B cell (primary cell): ENCODE results near the gene ATP8A2. TPM values are rescaled to one million over a fixed set of nuclear protein-coding genes. Genes with fewer than 3 reads are reported as not detected.

ENCODE experiments used
- ATAC-seq: fragments of 200-7000 bp; cut with Tn5 transposase; one replicate; pipeline ENCODE4 v1.10.0; 2021; ENCODE audit warnings: low read depth, mild to moderate bottlenecking, moderate number of reproducible peaks, moderate library complexity
- CTCF ChIA-PET: fragments of 350-600 bp; sonication (Branson Sonifier 250); formaldehyde crosslinking; loops from one replicate; lab custom pipeline; 2021; ENCODE audit warnings: antibody characterized with exemption, inconsistent platforms; lab: Charles Lee
- POLR2A ChIA-PET: fragments of 350-600 bp; sonication (Branson Sonifier 250); formaldehyde crosslinking; loops from one replicate; lab custom pipeline; 2021; ENCODE audit warnings: antibody characterized with exemption; lab: Charles Lee
- DNase-seq: peaks from one replicate; pipeline ENCODE4 v3.0.0; 2013
- H2AFZ ChIP-seq: 2 replicates; pipeline ENCODE4 v1.6.1; 2012; ENCODE audit warnings: mild to moderate bottlenecking, low read depth, low read length; ENCODE audit not compliant: insufficient read depth, poor library complexity, severe bottlenecking
- H3K27ac ChIP-seq, 2 donors: 1 replicate in 1 of 2; 2 replicates in 1 of 2; pipeline ENCODE4 v1.5.1; 2012 to 2013; ENCODE audit warnings: low read length in 2 of 2, mild to moderate bottlenecking in 2 of 2, moderate library complexity in 1 of 2
- H3K27me3 ChIP-seq, 4 experiments: fragments of 200-600 bp in 1 of 4; sonication (generic) in 1 of 4; replicated peaks in 1 of 4; 1 replicate in 2 of 4; 2 replicates in 2 of 4; pipeline versions ENCODE4 v1.6.1 to v1.7.0; 2013 to 2016; ENCODE audit warnings: low read length in 3 of 4, mild to moderate bottlenecking in 2 of 4, mixed read lengths in 1 of 4, moderate library complexity in 1 of 4; ENCODE audit not compliant: insufficient read depth in 4 of 4, control insufficient read depth in 3 of 4; ENCODE audit errors: control extremely low read depth in 1 of 4
- H3K36me3 ChIP-seq, 2 experiments: replicated peaks in 1 of 2; 1 replicate in 1 of 2; 2 replicates in 1 of 2; pipeline versions ENCODE4 v1.6.1 to v1.7.1; 2013; ENCODE audit warnings: low read length in 1 of 2; ENCODE audit not compliant: insufficient read depth in 2 of 2, control insufficient read depth in 1 of 2; ENCODE audit errors: control extremely low read depth in 1 of 2, extremely low read depth in 1 of 2
- H3K4me1 ChIP-seq, 2 donors: fragments of 200-600 bp in 1 of 2; sonication (generic) in 1 of 2; 1 replicate in 1 of 2; 2 replicates in 1 of 2; pipeline versions ENCODE4 v1.5.1 to v1.6.1; 2013 to 2017; ENCODE audit warnings: low read length in 2 of 2; ENCODE audit not compliant: control insufficient read depth in 2 of 2, insufficient read depth in 2 of 2
- H3K4me2 ChIP-seq: replicated peaks from 2 replicates; pipeline ENCODE3; 2012; ENCODE audit warnings: mild to moderate bottlenecking, low read depth, low read length; ENCODE audit not compliant: poor library complexity, severe bottlenecking
- H3K4me3 ChIP-seq, 5 experiments: fragments of 200-600 bp in 1 of 5; sonication (generic) in 1 of 5; 1 replicate in 3 of 5; 2 replicates in 2 of 5; pipeline versions ENCODE4 v1.5.1 to v1.7.0; 2011 to 2016; ENCODE audit warnings: low read length in 4 of 5, mild to moderate bottlenecking in 4 of 5, low read depth in 2 of 5, control low read depth in 1 of 5, moderate library complexity in 1 of 5; ENCODE audit not compliant: insufficient read depth in 1 of 5; ENCODE audit errors: control extremely low read depth in 1 of 5, extremely low read depth in 1 of 5
- H3K79me2 ChIP-seq: fragments of 200-600 bp; sonication (generic); one replicate; pipeline ENCODE4 v1.6.0; 2016; ENCODE audit warnings: low read length; ENCODE audit not compliant: control insufficient read depth, insufficient read depth
- H3K9ac ChIP-seq: fragments of 200-600 bp; sonication (generic); 2 replicates; pipeline ENCODE4 v1.6.1; 2017; ENCODE audit warnings: mild to moderate bottlenecking, low read length, moderate library complexity
- H3K9me3 ChIP-seq, 3 donors: one replicate each; pipeline versions ENCODE4 v1.6.1 to v1.7.1; 2013; ENCODE audit warnings: low read length in 2 of 3; ENCODE audit not compliant: control insufficient read depth in 2 of 3, insufficient read depth in 1 of 3; ENCODE audit errors: control extremely low read depth in 1 of 3
- H4K20me1 ChIP-seq: 2 replicates; pipeline ENCODE4 v1.6.0; 2012; ENCODE audit warnings: mild to moderate bottlenecking, low read length; ENCODE audit not compliant: insufficient read depth, control insufficient read depth, poor library complexity, severe bottlenecking
- H3K27ac Mint-ChIP-seq: one replicate; pipeline ENCODE4 v1.8.0; 2021; ENCODE audit warnings: mixed read lengths
- H3K27me3 Mint-ChIP-seq: one replicate; pipeline ENCODE4 v1.8.0; 2021; ENCODE audit warnings: mixed read lengths
- H3K4me1 Mint-ChIP-seq: one replicate; pipeline ENCODE4 v1.8.0; 2021; ENCODE audit warnings: mixed read lengths
- H3K4me3 Mint-ChIP-seq: one replicate; pipeline ENCODE4 v1.8.0; 2021; ENCODE audit warnings: mixed read lengths
- H3K9me3 Mint-ChIP-seq: one replicate; pipeline ENCODE4 v1.8.0; 2022; ENCODE audit warnings: mixed read lengths; ENCODE audit not compliant: insufficient read depth
- EZH2 ChIP-seq: IDR thresholded peaks from 2 replicates; pipeline ENCODE4 v1.6.1; 2012; ENCODE audit warnings: borderline replicate concordance, low read depth, mild to moderate bottlenecking, moderate library complexity, low read length; ENCODE audit not compliant: insufficient read depth, poor library complexity, severe bottlenecking
- WGBS: methylation state at CpG from one replicate; pipeline ENCODE4 v1.1.5; 2013; ENCODE audit warnings: missing lambda C conversion rate; ENCODE audit not compliant: insufficient coverage; 5-methylcytosine and 5-hydroxymethylcytosine counted together
- intact Hi-C: fragments of 100-400 bp; cut with micrococcal nuclease; formaldehyde crosslinking; loops from one replicate; pipeline ENCODE4 v1.10.0; 2022
- polyA plus RNA-seq: library from polyadenylated mRNA; depleted of rRNA; stranded (reverse); fragments of >200 nt; gene quantifications from 2 replicates; pipeline ENCODE4 v1.2.3, GENCODE V29; 2012
- total RNA-seq, 2 donors: library from RNA; stranded (reverse); fragments of 120-200 nt in 1 of 2; gene quantifications; 1 replicate in 1 of 2; 2 replicates in 1 of 2; pipeline versions ENCODE4 v1.2.3 to v1.2.4, GENCODE V29; 2013 to 2022
- TF ChIP-seq, protein P1 (sequence below): fragments of 200-600 bp; IDR thresholded peaks from one replicate; pipeline ENCODE4 v1.8.0; 2022; ENCODE audit warnings: antibody characterized with exemption, mild to moderate bottlenecking

The ATP8A2 gene
- total and polyA plus RNA-seq, 2 donors (not counting 1 experiment from before 2014, with no cell fraction given): not detected

DNA sequence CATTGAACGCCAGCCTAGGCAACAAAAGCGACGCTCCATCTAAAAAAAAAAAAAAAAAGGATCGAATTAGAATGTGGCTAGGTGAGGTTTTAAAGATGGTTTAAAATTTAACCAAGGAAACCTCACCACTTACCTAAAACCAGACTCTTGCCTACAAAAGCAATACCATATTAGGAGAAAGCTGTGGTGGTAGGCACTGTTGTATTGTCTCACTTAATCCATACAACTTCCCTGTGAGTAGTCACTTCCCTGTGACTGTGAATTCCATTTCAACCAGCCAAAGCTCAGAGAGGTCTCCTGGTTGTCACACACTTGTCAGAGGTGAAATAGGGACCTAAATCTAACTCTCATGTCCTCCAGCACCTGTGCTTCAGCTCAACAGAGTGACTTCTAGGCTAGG, 664.6 kb downstream of the ATP8A2 start:
- Histone ChIP-seq H3K27me3 (no peaks in the 10 kb centered on the region), H3K4me2 (no peak overlapping the region), H3K79me2 (no peaks in the 10 kb centered on the region), H3K4me3 (no peak overlapping the region), H3K36me3 (no peaks in the 10 kb centered on the region), H3K9me3 (peaks cover 0 to 4% (median 0%) of the 10 kb centered on the region in 3 donors), H3K9ac (no peak overlapping the region), H4K20me1 (no peaks in the 10 kb centered on the region), H3K27ac (no peak overlapping the region), H2AFZ (no peak overlapping the region), H3K4me1 (no peaks in the 10 kb centered on the region)
- DNase-seq: no peak
- no peaks in the 10 kb centered on the region for H3K4me1 Mint-ChIP-seq
- no peak for ATAC-seq
- POLR2A ChIA-PET: no interaction called here
- CTCF ChIA-PET: no interaction called here
- no peak overlapping the region for H3K4me3 Mint-ChIP-seq
- H3K9me3 Mint-ChIP-seq: peaks cover 2% of the 10 kb centered on the region
- intact Hi-C loops: no loop called here
- H3K27ac Mint-ChIP-seq: no peak overlapping the region
- TF ChIP-seq, protein P1, sequence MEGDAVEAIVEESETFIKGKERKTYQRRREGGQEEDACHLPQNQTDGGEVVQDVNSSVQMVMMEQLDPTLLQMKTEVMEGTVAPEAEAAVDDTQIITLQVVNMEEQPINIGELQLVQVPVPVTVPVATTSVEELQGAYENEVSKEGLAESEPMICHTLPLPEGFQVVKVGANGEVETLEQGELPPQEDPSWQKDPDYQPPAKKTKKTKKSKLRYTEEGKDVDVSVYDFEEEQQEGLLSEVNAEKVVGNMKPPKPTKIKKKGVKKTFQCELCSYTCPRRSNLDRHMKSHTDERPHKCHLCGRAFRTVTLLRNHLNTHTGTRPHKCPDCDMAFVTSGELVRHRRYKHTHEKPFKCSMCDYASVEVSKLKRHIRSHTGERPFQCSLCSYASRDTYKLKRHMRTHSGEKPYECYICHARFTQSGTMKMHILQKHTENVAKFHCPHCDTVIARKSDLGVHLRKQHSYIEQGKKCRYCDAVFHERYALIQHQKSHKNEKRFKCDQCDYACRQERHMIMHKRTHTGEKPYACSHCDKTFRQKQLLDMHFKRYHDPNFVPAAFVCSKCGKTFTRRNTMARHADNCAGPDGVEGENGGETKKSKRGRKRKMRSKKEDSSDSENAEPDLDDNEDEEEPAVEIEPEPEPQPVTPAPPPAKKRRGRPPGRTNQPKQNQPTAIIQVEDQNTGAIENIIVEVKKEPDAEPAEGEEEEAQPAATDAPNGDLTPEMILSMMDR: no peak
- no peak for TF ChIP-seq EZH2
- peaks cover 17% of the 10 kb centered on the region for H3K27me3 Mint-ChIP-seq
- WGBS: no CpG with 5 or more reads among the region's 4 CpGs

DNA sequence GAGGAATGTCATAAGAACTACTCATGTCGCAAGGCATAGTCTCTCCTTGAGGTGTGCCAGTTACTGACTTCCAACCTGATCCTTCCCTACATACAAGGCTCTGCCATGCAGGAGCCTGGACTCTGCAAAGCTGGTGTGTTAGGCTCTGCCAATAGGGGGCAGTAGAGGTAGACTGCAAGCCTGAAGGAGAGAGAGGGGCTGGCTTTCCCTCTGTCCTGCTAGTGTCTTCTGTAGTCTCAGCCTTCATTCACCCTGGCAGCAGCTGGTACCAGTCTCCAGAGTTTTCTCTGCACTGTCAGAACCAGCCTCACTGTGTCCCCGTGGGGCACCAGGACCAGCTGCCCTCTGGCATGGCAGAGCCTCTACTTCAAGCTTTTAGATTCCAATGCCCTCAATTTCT, 665.5 kb downstream of the ATP8A2 start:
- ChIA-PET POLR2A (no interaction called here), CTCF (no interaction called here)
- H3K9me3 ChIP-seq: no peaks in the 10 kb centered on the region
- H3K79me2 ChIP-seq: no peaks in the 10 kb centered on the region
- Mint-ChIP-seq H3K27ac (no peak overlapping the region), H3K27me3 (peaks cover 17% of the 10 kb centered on the region), H3K9me3 (peaks cover 2% of the 10 kb centered on the region), H3K4me3 (no peak overlapping the region), H3K4me1 (no peaks in the 10 kb centered on the region)
- no peaks in the 10 kb centered on the region for H3K36me3 ChIP-seq
- WGBS: no CpG with 5 or more reads among the region's 2 CpGs
- H3K4me2 ChIP-seq: no peak overlapping the region
- no peak overlapping the region for H3K4me3 ChIP-seq
- no peaks in the 10 kb centered on the region for H4K20me1 ChIP-seq
- H3K27me3 ChIP-seq: no peaks in the 10 kb centered on the region
- H3K27ac ChIP-seq: no peak overlapping the region
- intact Hi-C loops: no loop called here
- no peak overlapping the region for H2AFZ ChIP-seq
- DNase-seq (no peak), ATAC-seq (no peak)
- H3K9ac ChIP-seq: no peak overlapping the region
- no peaks in the 10 kb centered on the region for H3K4me1 ChIP-seq
- TF ChIP-seq, protein P1: peak; percentile 24
- TF ChIP-seq EZH2: no peak
